GM19468 (cell line): ENCODE results near the gene ERI3.
"Not testable (repeated sequence)": the region's sequence is repeated elsewhere in the genome, so short reads cannot be mapped to it uniquely, and the experiment has no call there.

Experiments
- ATAC-seq: cut with Tn5 transposase; IDR thresholded peaks from one replicate; pipeline ENCODE4 v1.9.1; 2021; ENCODE audit warnings: mild to moderate bottlenecking, moderate library complexity, moderate number of reproducible peaks; ENCODE audit not compliant: unreplicated experiment; ENCODE audit errors: extremely low read depth

Gene ERI3

GRCh38 chr1:44220001-44220751, 134.9 kb downstream of the ERI3 start:
- no peak for ATAC-seq

DNA sequence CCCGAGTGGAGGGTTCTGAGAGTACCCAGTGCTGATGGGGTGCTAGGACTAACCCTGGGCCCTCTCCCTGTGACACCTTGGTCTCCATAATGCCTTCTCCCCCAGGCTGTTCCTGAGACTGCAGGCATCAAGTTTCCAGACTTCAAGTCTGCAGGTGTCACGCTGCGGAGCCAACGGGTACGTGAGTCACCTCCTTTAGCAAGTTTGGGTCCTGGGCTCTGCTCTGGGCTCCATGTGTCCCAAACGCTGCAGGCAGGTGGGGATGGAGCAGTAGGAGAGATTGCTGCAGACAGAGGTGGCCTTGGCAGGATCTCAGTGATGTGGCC, 135.8 kb downstream of the ERI3 start:
- ATAC-seq = no peak

GRCh38 chr1:44218503-44219300, 136.4 kb downstream of the ERI3 start:
- no peak for ATAC-seq

DNA sequence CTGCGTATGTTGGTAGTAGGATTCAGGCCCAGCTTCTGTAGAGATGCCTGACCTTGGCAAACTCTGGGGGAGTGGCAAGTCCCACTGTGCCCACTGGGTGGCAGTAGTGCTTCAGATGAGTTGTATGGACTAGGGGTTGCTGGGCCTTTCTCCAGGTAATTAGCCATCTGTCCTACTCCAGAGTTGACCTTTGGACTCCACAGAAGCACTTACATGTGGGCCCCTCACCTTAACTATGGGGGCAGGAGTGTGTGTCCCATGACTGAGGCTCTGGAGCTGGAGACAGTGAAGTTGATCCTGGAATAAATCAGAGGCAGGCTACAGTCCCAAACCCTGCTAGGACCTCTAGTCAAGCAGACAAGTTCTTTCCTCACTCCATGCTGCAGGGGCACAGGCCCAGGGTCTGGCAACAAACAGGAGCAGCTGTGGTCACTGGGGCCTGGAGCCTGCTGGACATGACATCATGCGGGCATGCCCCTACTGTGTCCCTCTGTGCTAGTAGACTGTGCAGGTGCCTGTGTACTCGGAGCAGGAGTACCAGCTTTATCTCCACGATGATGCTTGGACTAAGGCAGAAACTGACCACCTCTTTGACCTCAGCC, 137.1 kb downstream of the ERI3 start:
- no peak for ATAC-seq

- ATAC-seq = peak; percentile 46
Observed at GRCh38 chr1:44213222-44214112, 141.6 kb downstream of the ERI3 start, which contains the start of gene DMAP1. DMAP1 (plus strand) TSS chr1:44213471; CDS start chr1:44213754, 283 bp downstream.

DNA sequence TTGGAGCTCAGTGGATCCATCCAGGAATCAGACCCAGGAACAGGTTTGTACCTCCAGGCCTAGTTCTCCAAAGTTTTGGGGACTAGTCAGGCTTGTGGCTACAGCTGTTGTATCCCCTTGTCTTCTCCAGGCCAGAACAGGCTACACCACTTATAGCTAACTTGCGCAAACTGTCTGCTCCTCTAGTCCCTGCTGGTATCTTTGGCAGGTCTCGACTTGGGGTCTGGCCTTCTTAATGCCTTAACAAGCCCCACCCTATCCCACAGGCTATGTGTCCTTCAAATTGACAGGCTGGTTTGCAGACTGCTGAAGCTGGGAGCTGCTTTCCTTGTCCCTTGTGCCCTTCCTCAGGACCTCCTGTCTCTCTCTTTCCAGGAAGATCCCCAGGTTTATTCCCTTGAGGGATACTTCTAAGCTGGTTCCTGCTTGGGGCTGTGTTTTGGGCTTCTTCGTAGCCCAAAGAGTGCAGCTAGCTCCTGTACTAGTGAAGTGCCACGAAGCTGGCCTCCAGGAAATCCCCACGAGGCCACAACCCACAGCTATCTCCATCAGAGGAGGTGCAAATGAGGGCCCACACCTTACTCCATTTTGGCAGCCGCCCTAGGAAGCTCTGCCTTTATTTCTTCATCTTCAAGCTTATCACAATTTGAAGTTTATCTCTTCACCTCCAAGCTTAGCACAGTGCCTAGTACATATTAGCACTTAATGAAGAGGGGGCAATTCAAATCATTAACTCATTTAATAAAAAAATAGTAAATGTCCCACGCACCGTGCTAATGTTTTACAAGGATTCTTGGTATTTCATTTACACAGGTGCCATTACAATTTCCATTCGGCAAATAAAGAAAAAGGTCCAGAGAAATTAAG, 142.5 kb downstream of the ERI3 start:
- no peak for ATAC-seq

DNA sequence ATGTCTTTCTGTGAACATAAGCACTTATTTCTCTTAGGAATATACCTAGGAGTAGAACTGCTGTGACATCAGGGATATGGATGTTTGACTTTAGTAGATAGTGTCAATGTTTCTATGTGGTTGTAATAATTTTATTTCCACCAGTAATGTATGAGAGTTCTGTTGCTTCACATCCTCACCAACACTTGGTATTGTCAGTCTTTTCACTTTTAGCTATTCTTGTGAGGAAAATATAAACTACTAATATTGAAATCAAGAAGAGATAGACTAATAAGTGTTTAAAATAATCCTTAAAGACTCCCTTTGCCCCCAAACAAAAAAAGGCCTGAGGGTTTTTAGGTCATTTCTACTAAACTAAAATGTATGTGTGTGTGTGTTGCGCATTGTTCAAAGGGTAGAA, 144.5 kb downstream of the ERI3 start:
- ATAC-seq = no peak

- no peak for ATAC-seq
Observed at GRCh38 chr1:44208226-44208625, 146.8 kb downstream of the ERI3 start.

GRCh38 chr1:44206545-44206944, 148.5 kb downstream of the ERI3 start:
- ATAC-seq = not testable (repeated sequence)

- no peak for ATAC-seq
Observed at GRCh38 chr1:44200336-44200735, 154.7 kb downstream of the ERI3 start.

- ATAC-seq = no peak
Observed at GRCh38 chr1:44174630-44175029, 180.4 kb downstream of the ERI3 start.
